ENCODE data around the gene HIRA. TPM values are rescaled to one million over a fixed set of nuclear protein-coding genes. Genes with fewer than 3 reads are reported as not detected.

The HIRA gene
- total and polyA plus RNA-seq, 8 donors: 18.4 to 30.6 (median 25.2) TPM

DNA sequence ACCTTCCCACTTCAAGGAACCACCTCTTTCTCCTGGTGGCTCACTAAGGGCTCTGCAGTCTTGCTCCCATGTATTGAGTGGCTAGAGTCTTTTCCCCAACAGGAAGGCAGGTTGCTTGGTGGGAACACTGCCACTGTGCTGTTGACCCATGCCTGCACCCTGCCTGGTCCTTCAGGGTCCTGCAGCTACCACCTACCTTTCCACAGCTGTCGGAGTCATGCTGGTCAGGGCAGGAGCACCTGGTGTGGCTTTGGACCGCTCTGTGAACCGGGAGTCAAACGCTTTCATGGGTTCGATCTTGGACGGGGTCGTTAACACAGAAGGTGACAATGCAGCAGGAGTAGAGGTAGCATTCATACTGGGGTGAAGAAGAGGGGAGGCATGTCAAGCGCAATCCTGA, 56.1 kb downstream of the HIRA start:
- TF ChIP-seq CTCF (IDR thresholded peaks at IDR 0.05): no peak
- H3K27me3 ChIP-seq: no peaks in the 10 kb centered on the region
- intact Hi-C loops (cut with DNase I): no loop called here
- H3K4me3 ChIP-seq: no peak overlapping the region
- no peak for DNase-seq
- no peaks in the 10 kb centered on the region for H3K4me1 ChIP-seq
- ATAC-seq: no peak
- no peaks in the 10 kb centered on the region for H3K9me3 ChIP-seq
- H3K27ac ChIP-seq: no peak overlapping the region
- peaks cover 0 to 98% of the 10 kb centered on the region in 2 donors for H3K36me3 ChIP-seq

DNA sequence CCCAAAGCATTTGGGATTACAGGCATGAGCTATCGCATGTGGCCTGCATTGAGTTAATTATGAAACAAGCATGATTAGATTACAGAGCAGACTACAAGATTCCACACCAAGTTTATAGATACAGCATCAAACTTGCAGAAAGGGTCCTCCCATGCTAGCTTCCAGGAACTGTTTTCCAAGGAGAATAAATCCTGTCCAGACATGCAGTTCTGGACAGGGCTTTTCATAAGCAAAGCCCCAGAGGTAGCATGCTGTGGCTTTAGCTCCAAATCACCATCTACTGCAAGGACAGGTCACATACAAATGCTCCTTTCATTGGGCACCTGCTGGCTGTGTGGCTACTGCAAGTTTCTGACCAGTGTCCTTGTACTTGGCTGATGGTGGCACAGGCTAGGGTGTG, 57.1 kb downstream of the HIRA start:
- H3K4me3 ChIP-seq: no peak overlapping the region
- DNase-seq: no peak
- no peaks in the 10 kb centered on the region for H3K27me3 ChIP-seq
- peaks cover 0 to 98% of the 10 kb centered on the region in 2 donors for H3K36me3 ChIP-seq
- H3K27ac ChIP-seq: no peak overlapping the region
- no peak for ATAC-seq
- H3K9me3 ChIP-seq: no peaks in the 10 kb centered on the region
- intact Hi-C loops (cut with DNase I): no loop called here
- H3K4me1 ChIP-seq: no peaks in the 10 kb centered on the region
- TF ChIP-seq CTCF (IDR thresholded peaks at IDR 0.05): no peak

DNA sequence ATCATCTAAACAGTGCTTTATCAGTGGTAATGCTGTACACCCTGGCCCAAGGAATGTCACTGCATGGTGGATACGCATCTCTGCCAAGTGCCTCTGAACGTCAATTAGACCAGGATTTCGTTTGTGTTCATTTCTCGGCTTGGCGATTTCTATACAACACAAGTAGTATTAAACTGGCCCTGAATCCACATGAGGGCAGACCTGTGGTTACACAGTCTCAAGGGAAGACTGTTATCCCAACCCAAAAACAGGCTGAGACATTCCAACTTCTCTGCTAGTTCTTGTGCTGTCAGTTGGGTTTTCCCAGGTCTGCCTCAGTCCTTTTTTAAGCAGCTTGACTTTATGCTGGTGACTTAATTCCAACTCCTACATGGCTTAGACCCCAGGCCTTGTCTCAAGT, 58.1 kb downstream of the HIRA start:
- no peak overlapping the region for H3K4me3 ChIP-seq
- H3K27me3 ChIP-seq: no peaks in the 10 kb centered on the region
- H3K4me1 ChIP-seq: no peaks in the 10 kb centered on the region
- no peaks in the 10 kb centered on the region for H3K9me3 ChIP-seq
- intact Hi-C loops (cut with DNase I): no loop called here
- H3K27ac ChIP-seq: no peak overlapping the region
- TF ChIP-seq CTCF (IDR thresholded peaks at IDR 0.05): no peak
- H3K36me3 ChIP-seq: peaks cover 0 to 99% of the 10 kb centered on the region in 2 donors
- DNase-seq: no peak
- no peak for ATAC-seq

- TF ChIP-seq CTCF (IDR thresholded peaks at IDR 0.05): no peak
- H3K4me3 ChIP-seq: no peak overlapping the region
- no peak for ATAC-seq
- H3K9me3 ChIP-seq: no peaks in the 10 kb centered on the region
- H3K36me3 ChIP-seq: peaks cover 0 to 98% of the 10 kb centered on the region in 2 donors
- no peak for DNase-seq
- no peaks in the 10 kb centered on the region for H3K4me1 ChIP-seq
- intact Hi-C loops (cut with DNase I): no loop called here
- no peak overlapping the region for H3K27ac ChIP-seq
- H3K27me3 ChIP-seq: no peaks in the 10 kb centered on the region
Measured at GRCh38 chr22:19371893-19372292, 59.6 kb downstream of the HIRA start.

- Histone ChIP-seq H3K36me3 (peaks cover 0 to 96% of the 10 kb centered on the region in 2 donors), H3K4me3 (no peak overlapping the region), H3K9me3 (no peaks in the 10 kb centered on the region), H3K27me3 (no peaks in the 10 kb centered on the region), H3K27ac (no peak overlapping the region), H3K4me1 (no peaks in the 10 kb centered on the region)
- no peak for TF ChIP-seq CTCF (IDR thresholded peaks at IDR 0.05)
- ATAC-seq (no peak), DNase-seq (no peak)
- intact Hi-C loops (cut with DNase I): no loop called here
Measured at GRCh38 chr22:19368876-19369275, 62.7 kb downstream of the HIRA start.

Measured in left lung (tissue), 10 donors.